Keratinocyte (primary cell): ENCODE results near the gene PRKAR1A. TPM values are rescaled to one million over a fixed set of nuclear protein-coding genes. Genes with fewer than 3 reads are reported as not detected.

Source experiments
- DNase-seq: peaks from one replicate; pipeline ENCODE4 v3.0.0-alpha.2; 2011; ENCODE audit warnings: low read depth, missing footprints, low spot score
- FAIRE-seq: peaks from 2 replicates; lab custom pipeline; 2011; peaks lifted over from hg19 to GRCh38; lab: Jason Lieb, UNC
- H2AFZ ChIP-seq: 2 replicates; pipeline ENCODE4 v1.6.0; 2012; ENCODE audit warnings: low read length, control low read depth, inconsistent platforms; ENCODE audit not compliant: control insufficient read depth
- H3K27ac ChIP-seq: 2 replicates; pipeline ENCODE4 v1.5.1; 2011; ENCODE audit warnings: low read length; ENCODE audit not compliant: control insufficient read depth, insufficient read depth
- H3K27me3 ChIP-seq: 3 replicates; pipeline ENCODE4 v1.6.0; 2011; ENCODE audit warnings: low read length; ENCODE audit not compliant: control insufficient read depth, insufficient read depth; ENCODE audit errors: extremely low read depth
- H3K36me3 ChIP-seq, 2 experiments: 2 replicates in 1 of 2; 3 replicates in 1 of 2; pipeline ENCODE4 v1.5.1; 2011; ENCODE audit warnings: low read length in 2 of 2, mild to moderate bottlenecking in 1 of 2; ENCODE audit not compliant: control insufficient read depth in 2 of 2, insufficient read depth in 2 of 2; ENCODE audit errors: extremely low read depth in 1 of 2
- H3K4me1 ChIP-seq: 3 replicates; pipeline ENCODE4 v1.5.1; 2011; ENCODE audit warnings: low read length; ENCODE audit not compliant: control insufficient read depth, insufficient read depth; ENCODE audit errors: extremely low read depth
- H3K4me2 ChIP-seq: 3 replicates; pipeline ENCODE4 v1.6.0; 2011; ENCODE audit warnings: low read depth, low read length; ENCODE audit not compliant: control insufficient read depth, insufficient read depth; ENCODE audit errors: extremely low read depth
- H3K4me3 ChIP-seq, 3 experiments: fragments of 200-600 bp in 1 of 3; sonication (generic) in 1 of 3; 2 replicates in 2 of 3; 3 replicates in 1 of 3; pipeline ENCODE4 v1.5.1; 2011 to 2016; ENCODE audit warnings: low read length in 3 of 3, mild to moderate bottlenecking in 3 of 3, control low read depth in 2 of 3, inconsistent platforms in 1 of 3, low read depth in 1 of 3, mixed read lengths in 1 of 3, mixed run types in 1 of 3, moderate library complexity in 1 of 3; ENCODE audit not compliant: control insufficient read depth in 2 of 3, insufficient read depth in 2 of 3; ENCODE audit errors: extremely low read depth in 1 of 3
- H3K79me2 ChIP-seq: 2 replicates; pipeline ENCODE4 v1.6.0; 2012; ENCODE audit warnings: low read length; ENCODE audit not compliant: control insufficient read depth, insufficient read depth
- H3K9ac ChIP-seq: 3 replicates; pipeline ENCODE4 v1.6.0; 2011; ENCODE audit warnings: low read length; ENCODE audit not compliant: control insufficient read depth, insufficient read depth; ENCODE audit errors: extremely low read depth
- H3K9me1 ChIP-seq: 3 replicates; pipeline ENCODE4 v1.6.0; 2011; ENCODE audit warnings: low read length; ENCODE audit not compliant: control insufficient read depth, insufficient read depth; ENCODE audit errors: extremely low read depth
- H3K9me3 ChIP-seq: 2 replicates; pipeline ENCODE4 v1.5.1; 2012; ENCODE audit warnings: low read depth, low read length; ENCODE audit not compliant: control insufficient read depth
- H4K20me1 ChIP-seq: 3 replicates; pipeline ENCODE4 v1.6.0; 2011; ENCODE audit warnings: low read length; ENCODE audit not compliant: control insufficient read depth, insufficient read depth; ENCODE audit errors: extremely low read depth
- EZH2 ChIP-seq: IDR thresholded peaks from one replicate; pipeline ENCODE4 v1.6.1; 2012; ENCODE audit warnings: inconsistent platforms, mild to moderate bottlenecking, low read length, moderate library complexity
- dilution Hi-C: fragments of 300-500 bp; cut with MboI; formaldehyde crosslinking; loops from one replicate; pipeline ENCODE4 v1.7.0; 2020; ENCODE audit warnings: low sequenced_read_pairs; ENCODE audit not compliant: extremely low pct_ligation_motif_present
- polyA plus RNA-seq, 5 experiments: library from polyadenylated mRNA; depleted of rRNA in 3 of 5; stranded (reverse) in 3 of 5; stranded (forward) in 1 of 5; unstranded in 1 of 5; fragments of >200 nt; gene quantifications; 1 replicate in 1 of 5; 2 replicates in 3 of 5; 3 replicates in 1 of 5; pipeline versions ENCODE4 v1.2.1 to v1.2.3, GENCODE V29; 2011 to 2012; ENCODE audit warnings: missing spikeins in 2 of 5, low read depth in 1 of 5, low replicate concordance in 1 of 5
- TF ChIP-seq, protein P1 (sequence below), 3 experiments: IDR thresholded peaks in 1 of 3; conservative IDR thresholded peaks in 1 of 3; optimal IDR thresholded peaks in 1 of 3; 2 replicates in 2 of 3; 3 replicates in 1 of 3; pipeline versions ENCODE3 to v1.5.1; 2011; ENCODE audit warnings: low read length in 3 of 3, mild to moderate bottlenecking in 3 of 3, moderate library complexity in 2 of 3, control low read depth in 1 of 3, inconsistent platforms in 1 of 3; ENCODE audit not compliant: insufficient read depth in 2 of 3; ENCODE audit errors: extremely low read depth in 1 of 3

Gene PRKAR1A
- polyA plus RNA-seq, 1 donor (not counting 4 experiments of a cell fraction or from before 2014, with no cell fraction given): 212 TPM

DNA sequence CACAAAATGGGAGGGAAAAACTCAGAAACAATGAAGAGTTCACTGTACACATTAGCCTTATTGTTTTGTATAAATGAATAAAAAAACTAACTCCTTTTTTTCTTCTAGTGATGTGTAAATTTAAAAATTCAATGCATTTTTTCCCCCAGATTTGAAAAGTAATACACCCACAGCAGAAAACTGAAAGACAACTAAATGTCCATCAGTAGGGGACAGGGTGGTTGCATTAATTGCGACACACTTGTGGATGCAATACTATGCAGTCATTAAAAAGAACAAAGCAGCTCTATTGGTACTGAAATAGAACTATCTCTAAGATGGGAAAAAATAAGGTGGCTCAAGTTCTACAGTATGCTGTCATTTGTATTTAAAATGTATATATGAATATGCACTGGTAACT is 41.3 kb upstream of the PRKAR1A start:
- DNase-seq: no peak
- FAIRE-seq: no peak
- H3K36me3 ChIP-seq: no peaks in the 10 kb centered on the region
- H3K9ac ChIP-seq: no peak overlapping the region
- H3K27me3 ChIP-seq: no peaks in the 10 kb centered on the region
- no peaks in the 10 kb centered on the region for H4K20me1 ChIP-seq
- no peak overlapping the region for H3K4me2 ChIP-seq
- H3K27ac ChIP-seq: no peak overlapping the region
- TF ChIP-seq, protein P1, sequence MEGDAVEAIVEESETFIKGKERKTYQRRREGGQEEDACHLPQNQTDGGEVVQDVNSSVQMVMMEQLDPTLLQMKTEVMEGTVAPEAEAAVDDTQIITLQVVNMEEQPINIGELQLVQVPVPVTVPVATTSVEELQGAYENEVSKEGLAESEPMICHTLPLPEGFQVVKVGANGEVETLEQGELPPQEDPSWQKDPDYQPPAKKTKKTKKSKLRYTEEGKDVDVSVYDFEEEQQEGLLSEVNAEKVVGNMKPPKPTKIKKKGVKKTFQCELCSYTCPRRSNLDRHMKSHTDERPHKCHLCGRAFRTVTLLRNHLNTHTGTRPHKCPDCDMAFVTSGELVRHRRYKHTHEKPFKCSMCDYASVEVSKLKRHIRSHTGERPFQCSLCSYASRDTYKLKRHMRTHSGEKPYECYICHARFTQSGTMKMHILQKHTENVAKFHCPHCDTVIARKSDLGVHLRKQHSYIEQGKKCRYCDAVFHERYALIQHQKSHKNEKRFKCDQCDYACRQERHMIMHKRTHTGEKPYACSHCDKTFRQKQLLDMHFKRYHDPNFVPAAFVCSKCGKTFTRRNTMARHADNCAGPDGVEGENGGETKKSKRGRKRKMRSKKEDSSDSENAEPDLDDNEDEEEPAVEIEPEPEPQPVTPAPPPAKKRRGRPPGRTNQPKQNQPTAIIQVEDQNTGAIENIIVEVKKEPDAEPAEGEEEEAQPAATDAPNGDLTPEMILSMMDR (optimal IDR thresholded peaks at IDR 0.05 in 1 of 3, IDR thresholded peaks at IDR 0.05 in 1 of 3, conservative IDR thresholded peaks at IDR 0.05 in 1 of 3; ENCODE audit: extremely low read depth in 1 of 3, insufficient read depth in 2 of 3, low read length in 3 of 3): no peak
- TF ChIP-seq EZH2: no peak
- no peaks in the 10 kb centered on the region for H3K9me1 ChIP-seq
- dilution Hi-C loops: no loop called here
- no peak overlapping the region for H2AFZ ChIP-seq
- peaks cover 4% of the 10 kb centered on the region for H3K4me1 ChIP-seq
- H3K4me3 ChIP-seq: no peak overlapping the region
- H3K9me3 ChIP-seq: no peaks in the 10 kb centered on the region
- H3K79me2 ChIP-seq: no peaks in the 10 kb centered on the region

- DNase-seq (no peak), FAIRE-seq (no peak)
- Histone ChIP-seq H3K36me3 (no peaks in the 10 kb centered on the region), H3K27ac (no peak overlapping the region), H4K20me1 (no peaks in the 10 kb centered on the region), H3K9me1 (no peaks in the 10 kb centered on the region), H3K4me3 (no peak overlapping the region), H3K27me3 (peaks cover 8% of the 10 kb centered on the region), H3K79me2 (no peaks in the 10 kb centered on the region), H3K9ac (no peak overlapping the region), H3K9me3 (no peaks in the 10 kb centered on the region), H3K4me2 (no peak overlapping the region), H3K4me1 (no peaks in the 10 kb centered on the region), H2AFZ (no peak overlapping the region)
- dilution Hi-C loops: no loop called here
- TF ChIP-seq, protein P1 (optimal IDR thresholded peaks at IDR 0.05 in 1 of 3, IDR thresholded peaks at IDR 0.05 in 1 of 3, conservative IDR thresholded peaks at IDR 0.05 in 1 of 3; ENCODE audit: extremely low read depth in 1 of 3, insufficient read depth in 2 of 3, low read length in 3 of 3): no peak
- TF ChIP-seq EZH2: no peak
These were observed 31.3 kb upstream of the PRKAR1A start for GRCh38 chr17:68480885-68481284.
